ENCODE data around the gene KNDC1.
A peak's percentile ranks its signal among the peaks of the same experiment; 100 is the strongest.

The KNDC1 gene

DNA sequence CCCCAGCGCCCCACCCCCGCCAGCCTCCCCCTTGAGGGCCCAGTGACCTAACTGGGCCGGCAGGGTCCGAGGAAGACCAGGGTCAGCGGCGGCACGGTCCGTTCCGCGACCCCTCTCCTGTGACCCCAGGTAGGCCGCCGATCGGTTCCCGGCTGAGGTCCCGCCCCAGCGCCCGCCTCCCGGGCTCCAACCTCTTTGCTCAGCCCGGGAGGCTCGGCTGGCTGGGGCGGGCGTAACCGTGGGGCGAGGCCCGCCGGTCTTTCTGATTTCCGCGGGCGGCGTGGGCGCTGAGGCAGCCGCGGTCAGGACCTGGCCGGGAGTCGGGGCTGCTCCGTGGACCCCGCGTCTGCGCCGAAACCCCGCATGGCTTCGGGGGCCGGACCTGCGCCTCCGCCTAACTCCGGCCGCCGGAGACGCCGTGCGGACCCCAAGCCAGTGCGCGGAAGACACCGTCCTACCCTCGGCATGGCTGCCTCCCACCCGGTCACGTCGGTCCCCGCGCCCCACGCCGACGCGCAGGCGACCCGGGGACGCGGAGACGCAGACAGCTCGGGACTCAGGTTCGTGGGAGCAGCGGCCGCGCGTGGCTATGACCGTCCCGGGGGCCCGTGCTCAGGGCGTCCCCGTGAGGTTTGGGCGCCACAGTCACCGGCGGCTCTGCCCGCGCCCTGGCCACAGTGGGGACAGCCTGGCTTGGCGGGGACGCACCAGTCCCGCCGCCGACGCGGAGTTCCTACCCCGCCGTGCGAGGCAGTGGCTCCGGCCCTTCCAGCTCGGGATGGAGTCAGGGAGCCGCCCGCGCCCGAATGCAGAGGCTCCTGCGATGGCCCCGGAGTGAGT lies 76.6 kb downstream of the KNDC1 start:
- no peaks in the 10 kb centered on the region for H3K9me3 Mint-ChIP-seq
- H3K4me3 Mint-ChIP-seq = no peak overlapping the region
- no peaks in the 10 kb centered on the region for H3K36me3 Mint-ChIP-seq (ENCODE audit: low read depth)
- peaks cover 91% of the 10 kb centered on the region for H3K27me3 Mint-ChIP-seq (ENCODE audit: low read depth)
- H3K27ac Mint-ChIP-seq = no peak overlapping the region
- TF ChIP-seq, protein P1, sequence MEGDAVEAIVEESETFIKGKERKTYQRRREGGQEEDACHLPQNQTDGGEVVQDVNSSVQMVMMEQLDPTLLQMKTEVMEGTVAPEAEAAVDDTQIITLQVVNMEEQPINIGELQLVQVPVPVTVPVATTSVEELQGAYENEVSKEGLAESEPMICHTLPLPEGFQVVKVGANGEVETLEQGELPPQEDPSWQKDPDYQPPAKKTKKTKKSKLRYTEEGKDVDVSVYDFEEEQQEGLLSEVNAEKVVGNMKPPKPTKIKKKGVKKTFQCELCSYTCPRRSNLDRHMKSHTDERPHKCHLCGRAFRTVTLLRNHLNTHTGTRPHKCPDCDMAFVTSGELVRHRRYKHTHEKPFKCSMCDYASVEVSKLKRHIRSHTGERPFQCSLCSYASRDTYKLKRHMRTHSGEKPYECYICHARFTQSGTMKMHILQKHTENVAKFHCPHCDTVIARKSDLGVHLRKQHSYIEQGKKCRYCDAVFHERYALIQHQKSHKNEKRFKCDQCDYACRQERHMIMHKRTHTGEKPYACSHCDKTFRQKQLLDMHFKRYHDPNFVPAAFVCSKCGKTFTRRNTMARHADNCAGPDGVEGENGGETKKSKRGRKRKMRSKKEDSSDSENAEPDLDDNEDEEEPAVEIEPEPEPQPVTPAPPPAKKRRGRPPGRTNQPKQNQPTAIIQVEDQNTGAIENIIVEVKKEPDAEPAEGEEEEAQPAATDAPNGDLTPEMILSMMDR (IDR thresholded peaks at IDR 0.05; ENCODE audit: unreplicated experiment in 3 of 3) = no peak
- H3K4me1 Mint-ChIP-seq = no peaks in the 10 kb centered on the region

DNA sequence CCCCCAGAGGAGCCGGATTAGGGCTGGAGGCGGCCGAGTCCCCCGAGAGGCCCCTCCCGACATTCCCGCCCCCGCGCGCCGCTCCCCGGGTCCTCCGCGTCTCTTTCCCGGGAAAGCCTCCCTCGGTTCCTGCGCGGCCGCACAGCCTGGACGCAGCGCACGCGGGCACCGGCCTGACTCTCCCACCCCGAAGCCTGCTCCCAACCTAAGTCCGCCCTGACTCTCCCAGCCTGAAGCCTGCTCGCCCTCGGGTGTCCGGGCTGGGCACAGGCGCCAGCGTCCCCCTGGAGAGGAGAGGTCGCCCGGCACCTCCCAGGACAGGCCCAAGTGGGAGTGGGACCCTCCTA lies 77.2 kb downstream of the KNDC1 start:
- Mint-ChIP-seq H3K27me3 (ENCODE audit: low read depth) (peaks cover 90% of the 10 kb centered on the region), H3K27ac (no peak overlapping the region), H3K9me3 (no peaks in the 10 kb centered on the region), H3K4me1 (no peaks in the 10 kb centered on the region), H3K36me3 (ENCODE audit: low read depth) (no peaks in the 10 kb centered on the region), H3K4me3 (peak overlapping the region in 1 of 3 experiments; percentile 60)
- TF ChIP-seq, protein P1 (IDR thresholded peaks at IDR 0.05; ENCODE audit: unreplicated experiment in 3 of 3) = no peak

DNA sequence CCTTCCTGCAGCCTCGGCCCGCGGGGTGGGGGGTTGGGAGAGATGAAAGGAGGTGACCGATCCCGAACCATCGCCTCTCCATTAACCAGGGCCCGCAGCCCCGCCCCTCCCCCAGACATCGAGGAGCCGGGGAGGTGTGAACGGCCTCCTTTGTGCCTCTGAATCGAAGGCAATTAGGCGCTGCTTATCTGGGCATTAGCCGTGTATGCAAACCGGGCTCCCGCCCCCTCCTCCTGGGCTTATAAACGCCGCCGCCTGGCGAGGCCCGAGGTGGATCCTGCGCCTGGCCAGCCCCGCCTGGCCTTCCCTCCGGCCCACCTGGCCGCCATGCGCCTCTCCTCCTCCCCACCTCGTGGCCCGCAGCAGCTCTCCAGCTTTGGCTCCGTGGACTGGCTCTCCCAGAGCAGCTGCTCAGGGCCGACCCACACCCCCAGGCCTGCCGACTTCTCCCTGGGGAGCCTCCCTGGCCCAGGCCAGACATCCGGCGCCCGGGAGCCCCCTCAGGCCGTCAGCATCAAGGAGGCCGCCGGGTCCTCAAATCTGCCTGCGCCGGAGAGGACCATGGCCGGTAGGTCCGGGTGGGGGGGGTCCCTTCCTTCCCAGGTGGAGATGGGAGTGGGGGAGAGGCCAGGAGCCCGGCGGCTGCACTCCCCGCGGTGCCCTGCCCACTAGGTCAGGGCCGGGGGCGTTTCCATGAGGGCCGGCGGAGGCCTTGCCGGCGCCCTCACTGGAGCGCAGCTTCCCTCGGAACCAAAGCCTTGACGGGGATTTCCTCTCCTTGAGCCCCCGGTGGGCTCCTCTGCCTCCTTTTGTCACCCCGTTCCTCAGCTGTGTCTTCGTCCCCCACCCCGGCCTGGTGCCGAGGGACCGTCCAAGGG lies 77.8 kb downstream of the KNDC1 start, which contains the start of gene VENTX:
Gene VENTX, plus strand, starts transcription at position 268 of the 878 bp plus-strand sequence. Its CDS starts 60 bp downstream, at position 328.
- H3K9me3 Mint-ChIP-seq = no peaks in the 10 kb centered on the region
- TF ChIP-seq, protein P1 (IDR thresholded peaks at IDR 0.05; ENCODE audit: unreplicated experiment in 3 of 3) = no peak
- H3K27me3 Mint-ChIP-seq (ENCODE audit: low read depth) = peaks cover 89% of the 10 kb centered on the region
- peak within 1 kb of the TSS; percentile 27 to 60 (median 50) for H3K4me3 Mint-ChIP-seq
- H3K4me1 Mint-ChIP-seq = no peaks in the 10 kb centered on the region
- H3K27ac Mint-ChIP-seq = no peak within 1 kb of the TSS
- no peaks in the 10 kb centered on the region for H3K36me3 Mint-ChIP-seq (ENCODE audit: low read depth)

DNA sequence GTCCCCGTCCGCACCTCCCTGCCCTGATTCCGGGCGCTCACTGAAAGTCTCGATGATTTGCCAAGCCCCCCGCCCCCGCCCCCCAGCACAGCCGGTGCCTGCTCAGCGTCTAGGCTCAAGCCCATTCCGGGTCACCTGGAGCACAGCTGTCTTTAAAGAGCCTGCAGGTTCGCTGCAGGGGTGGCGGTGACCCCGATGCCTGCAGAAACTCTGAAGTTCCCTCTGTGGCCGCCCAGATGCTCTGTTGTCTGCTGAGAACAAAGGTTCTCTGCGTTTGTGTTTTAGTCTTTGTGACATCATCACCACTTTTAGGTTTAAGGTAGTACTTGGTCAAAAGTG lies 78.4 kb downstream of the KNDC1 start:
- Mint-ChIP-seq H3K27ac (no peak overlapping the region), H3K27me3 (ENCODE audit: low read depth) (peaks cover 88% of the 10 kb centered on the region), H3K4me1 (peaks cover 4% of the 10 kb centered on the region), H3K4me3 (peak overlapping the region in 2 of 3 experiments; percentile 27 to 50), H3K9me3 (no peaks in the 10 kb centered on the region), H3K36me3 (ENCODE audit: low read depth) (no peaks in the 10 kb centered on the region)
- TF ChIP-seq, protein P1 (IDR thresholded peaks at IDR 0.05; ENCODE audit: unreplicated experiment in 3 of 3) = no peak

DNA sequence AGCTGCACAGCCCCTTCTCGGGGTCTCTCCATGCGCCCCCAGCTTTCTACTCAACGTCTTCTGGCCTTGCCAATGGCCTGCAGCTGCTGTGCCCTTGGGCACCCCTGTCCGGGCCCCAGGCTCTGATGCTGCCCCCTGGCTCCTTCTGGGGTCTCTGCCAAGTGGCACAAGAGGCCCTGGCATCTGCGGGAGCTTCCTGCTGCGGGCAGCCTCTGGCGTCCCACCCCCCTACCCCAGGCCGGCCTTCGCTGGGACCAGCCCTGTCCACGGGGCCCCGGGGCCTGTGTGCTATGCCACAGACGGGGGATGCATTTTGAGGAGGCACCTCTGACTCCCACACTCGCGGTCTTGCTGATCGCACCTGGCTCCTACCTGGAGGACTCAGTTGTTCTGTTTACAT lies 80.0 kb downstream of the KNDC1 start:
- no peak overlapping the region for H3K4me3 Mint-ChIP-seq
- no peak overlapping the region for H3K27ac Mint-ChIP-seq
- TF ChIP-seq, protein P1 (IDR thresholded peaks at IDR 0.05; ENCODE audit: unreplicated experiment in 3 of 3) = no peak
- H3K4me1 Mint-ChIP-seq = peaks cover 4% of the 10 kb centered on the region
- H3K27me3 Mint-ChIP-seq (ENCODE audit: low read depth) = peaks cover 81% of the 10 kb centered on the region
- H3K36me3 Mint-ChIP-seq (ENCODE audit: low read depth) = no peaks in the 10 kb centered on the region
- H3K9me3 Mint-ChIP-seq = no peaks in the 10 kb centered on the region
